ENCODE data around the gene LMNTD2. TPM values are rescaled to one million over a fixed set of nuclear protein-coding genes. Genes with fewer than 3 reads are reported as not detected.

LMNTD2 gene
- total and polyA plus RNA-seq, 10 donors: 3.9 to 10.1 (median 5.7) TPM

DNA sequence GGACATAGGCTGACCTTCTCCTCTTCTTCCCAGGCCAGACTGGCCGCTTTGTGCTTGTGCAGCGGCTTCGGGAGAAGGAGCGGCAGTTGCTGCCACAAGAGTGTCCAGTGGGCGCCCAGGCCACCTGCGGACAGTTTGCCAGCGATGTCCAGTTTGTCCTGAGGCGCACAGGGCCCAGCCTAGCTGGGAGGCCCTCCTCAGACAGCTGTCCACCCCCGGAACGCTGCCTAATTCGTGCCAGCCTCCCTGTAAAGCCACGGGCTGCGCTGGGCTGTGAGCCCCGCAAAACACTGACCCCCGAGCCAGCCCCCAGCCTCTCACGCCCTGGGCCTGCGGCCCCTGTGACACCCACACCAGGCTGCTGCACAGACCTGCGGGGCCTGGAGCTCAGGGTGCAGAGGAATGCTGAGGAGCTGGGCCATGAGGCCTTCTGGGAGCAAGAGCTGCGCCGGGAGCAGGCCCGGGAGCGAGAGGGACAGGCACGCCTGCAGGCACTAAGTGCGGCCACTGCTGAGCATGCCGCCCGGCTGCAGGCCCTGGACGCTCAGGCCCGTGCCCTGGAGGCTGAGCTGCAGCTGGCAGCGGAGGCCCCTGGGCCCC lies 1.6 kb upstream of the LMNTD2 start:
- Histone ChIP-seq H3K27ac (no peak overlapping the region), H3K36me3 (peaks cover 0 to 22% (median 3%) of the 10 kb centered on the region in 6 donors), H3K4me3 (peak overlapping the region in 4 of 8 donors; percentile 92 to 99 (median 96)), H3K9me3 (no peaks in the 10 kb centered on the region), H3K4me1 (peaks cover 13 to 41% (median 28%) of the 10 kb centered on the region in 6 donors), H3K27me3 (replicated peaks in 1 of 7) (peaks cover 0 to 25% (median 5%) of the 10 kb centered on the region in 7 donors)
- TF ChIP-seq POLR2AphosphoS5 (IDR thresholded peaks at IDR 0.05): no peak
- intact Hi-C loops (cut with DNase I; ENCODE audit: low total_unique reads): no loop called here
- 95 to 100% (median 97%) methylated on average over 6 to 29 of the region's 29 CpGs for WGBS, 5 donors
- DNase-seq: peak; percentile 81

DNA sequence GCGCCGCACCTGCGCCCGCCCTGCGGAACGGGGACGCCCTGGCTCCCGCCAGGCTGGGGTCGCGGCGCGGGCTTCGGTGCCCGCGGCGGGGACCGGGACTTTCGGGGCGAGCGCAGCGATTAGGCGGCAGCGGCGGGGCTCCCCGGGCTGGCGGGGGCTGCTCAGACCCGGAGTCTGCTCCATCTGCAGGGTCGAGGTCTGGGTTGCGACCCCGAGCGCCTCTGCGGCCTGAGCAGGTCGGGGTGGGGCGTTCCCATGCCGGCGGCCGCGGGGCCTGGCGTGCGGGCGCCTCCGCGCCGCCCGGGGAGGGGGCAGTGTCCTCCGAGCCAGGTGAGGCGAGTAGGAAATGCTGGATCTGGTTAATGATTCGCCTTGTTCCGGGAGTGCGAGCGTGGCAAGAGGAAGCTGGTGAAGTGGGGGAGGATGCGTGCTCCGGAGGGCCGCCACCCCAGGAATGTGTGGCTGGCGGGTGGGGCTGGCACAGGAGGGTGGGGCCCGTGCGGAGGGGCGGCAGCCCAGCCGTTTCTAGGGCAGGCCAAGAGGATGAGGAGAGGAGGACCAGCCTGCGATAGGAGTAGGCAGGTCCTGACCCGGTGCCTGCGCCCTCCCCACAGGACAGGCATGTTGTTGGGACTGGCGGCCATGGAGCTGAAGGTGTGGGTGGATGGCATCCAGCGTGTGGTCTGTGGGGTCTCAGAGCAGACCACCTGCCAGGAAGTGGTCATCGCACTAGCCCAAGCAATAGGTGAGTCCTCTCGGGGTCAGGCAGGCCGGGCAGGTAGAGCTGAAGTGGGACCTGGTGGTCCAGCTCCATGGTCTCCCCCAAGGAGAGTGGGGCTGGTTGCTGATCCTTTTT lies 838 bp upstream of the LMNTD2 start:
- Histone ChIP-seq H3K36me3 (peaks cover 0 to 22% (median 3%) of the 10 kb centered on the region in 6 donors), H3K27me3 (replicated peaks in 1 of 7) (peaks cover 0 to 33% (median 13%) of the 10 kb centered on the region in 7 donors), H3K4me1 (peaks cover 13 to 48% (median 31%) of the 10 kb centered on the region in 6 donors), H3K9me3 (no peaks in the 10 kb centered on the region), H3K27ac (peak overlapping the region in 6 of 8 donors; percentile 54 to 94 (median 86)), H3K4me3 (peak overlapping the region; percentile 89 to 99 (median 96))
- 5 to 10% (median 8%) methylated on average over 32 to 67 of the region's 67 CpGs for WGBS, 5 donors
- intact Hi-C loops (cut with DNase I; ENCODE audit: low total_unique reads): no loop called here
- DNase-seq: no peak
- no peak for TF ChIP-seq POLR2AphosphoS5 (IDR thresholded peaks at IDR 0.05)
- TF ChIP-seq, protein P1, sequence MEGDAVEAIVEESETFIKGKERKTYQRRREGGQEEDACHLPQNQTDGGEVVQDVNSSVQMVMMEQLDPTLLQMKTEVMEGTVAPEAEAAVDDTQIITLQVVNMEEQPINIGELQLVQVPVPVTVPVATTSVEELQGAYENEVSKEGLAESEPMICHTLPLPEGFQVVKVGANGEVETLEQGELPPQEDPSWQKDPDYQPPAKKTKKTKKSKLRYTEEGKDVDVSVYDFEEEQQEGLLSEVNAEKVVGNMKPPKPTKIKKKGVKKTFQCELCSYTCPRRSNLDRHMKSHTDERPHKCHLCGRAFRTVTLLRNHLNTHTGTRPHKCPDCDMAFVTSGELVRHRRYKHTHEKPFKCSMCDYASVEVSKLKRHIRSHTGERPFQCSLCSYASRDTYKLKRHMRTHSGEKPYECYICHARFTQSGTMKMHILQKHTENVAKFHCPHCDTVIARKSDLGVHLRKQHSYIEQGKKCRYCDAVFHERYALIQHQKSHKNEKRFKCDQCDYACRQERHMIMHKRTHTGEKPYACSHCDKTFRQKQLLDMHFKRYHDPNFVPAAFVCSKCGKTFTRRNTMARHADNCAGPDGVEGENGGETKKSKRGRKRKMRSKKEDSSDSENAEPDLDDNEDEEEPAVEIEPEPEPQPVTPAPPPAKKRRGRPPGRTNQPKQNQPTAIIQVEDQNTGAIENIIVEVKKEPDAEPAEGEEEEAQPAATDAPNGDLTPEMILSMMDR (IDR thresholded peaks at IDR 0.05 in 8 of 11, conservative IDR thresholded peaks at IDR 0.05 in 3 of 11): no peak
- TF ChIP-seq POLR2A (IDR thresholded peaks at IDR 0.05): no peak

DNA sequence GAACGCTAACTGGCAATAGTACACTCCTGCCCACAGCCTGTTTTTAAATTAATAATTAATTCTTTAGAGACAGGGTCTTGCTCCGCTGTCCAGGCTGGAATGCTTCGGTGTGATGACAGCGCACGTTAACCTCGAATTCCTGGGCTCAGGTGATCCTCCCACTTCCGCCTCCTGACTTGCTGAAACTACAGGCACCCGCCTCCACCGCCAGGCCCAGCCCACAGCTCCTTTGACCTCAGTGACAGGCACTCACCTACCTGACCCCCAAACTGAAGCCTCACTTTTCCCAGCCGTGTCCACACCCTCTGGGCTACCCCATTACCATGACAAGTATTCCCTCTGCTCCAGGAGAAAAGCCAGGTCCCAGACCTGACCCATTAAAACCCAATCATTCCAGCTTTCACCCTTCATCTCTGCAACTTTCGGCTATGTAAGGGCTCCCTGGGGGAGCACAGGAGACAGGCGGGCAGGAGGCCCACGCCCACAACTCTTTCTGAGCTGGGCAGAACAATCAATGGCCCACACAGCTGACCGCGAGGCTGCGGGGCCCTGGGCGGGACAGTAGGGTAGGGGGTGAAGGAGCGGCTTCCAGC lies 730 bp downstream of the LMNTD2 start:
- DNase-seq: peak; percentile 76
- intact Hi-C loops (cut with DNase I; ENCODE audit: low total_unique reads): loop anchor here (10.0 kb wide), 1 partner anchor 165 kb away; no protein-coding TSS in a partner anchor
- peak overlapping the region; percentile 55 to 94 (median 84) for H3K27ac ChIP-seq

More for the DNA sequence above, 730 bp downstream of the LMNTD2 start:
- no peaks in the 10 kb centered on the region for H3K9me3 ChIP-seq
- 75 to 84% (median 83%) methylated on average over 18 of the region's 18 CpGs for WGBS, 5 donors
- peaks cover 0 to 22% (median 3%) of the 10 kb centered on the region in 6 donors for H3K36me3 ChIP-seq
- TF ChIP-seq, protein P1 (IDR thresholded peaks at IDR 0.05 in 8 of 11, conservative IDR thresholded peaks at IDR 0.05 in 3 of 11): no peak
- TF ChIP-seq POLR2A (IDR thresholded peaks at IDR 0.05): no peak
- TF ChIP-seq POLR2AphosphoS5 (IDR thresholded peaks at IDR 0.05): no peak
- peaks cover 13 to 64% (median 45%) of the 10 kb centered on the region in 6 donors for H3K4me1 ChIP-seq
- H3K27me3 ChIP-seq (replicated peaks in 1 of 7): peaks cover 2 to 48% (median 26%) of the 10 kb centered on the region in 7 donors
- H3K4me3 ChIP-seq: peak overlapping the region in 7 of 8 donors; percentile 90 to 99 (median 98)

Measured in spleen (tissue), 11 donors.